Measurements from ENCODE around the gene PEX11G. TPM values are rescaled to one million over a fixed set of nuclear protein-coding genes. Genes with fewer than 3 reads are reported as not detected.

PEX11G gene
- total and polyA plus RNA-seq, 9 donors = 0.40 to 6.0 (median 3.7) TPM

GRCh38 chr19:7486923-7487322, 1.9 kb downstream of the PEX11G start:
- WGBS, 3 donors = 72 to 92% (median 75%) methylated on average over 2 of the region's 2 CpGs
- Histone ChIP-seq H3K4me1 (ENCODE audit: insufficient read depth) (peaks cover 6% of the 10 kb centered on the region), H3K27me3 (no peaks in the 10 kb centered on the region), H3K4me3 (no peak overlapping the region), H3K9me3 (no peaks in the 10 kb centered on the region), H3K36me3 (no peaks in the 10 kb centered on the region), H3K27ac (no peak overlapping the region)
- no peak for DNase-seq
- TF ChIP-seq POLR2A (IDR thresholded peaks at IDR 0.05) (no peak), EP300 (IDR thresholded peaks at IDR 0.05) (no peak), CTCF (IDR thresholded peaks at IDR 0.05) (no peak)
- intact Hi-C loops (cut with DNase I) = loop anchor here in 2 of 4 donors (5.0 kb wide), 2 partner anchors 45 to 50 kb away; partner anchors contain the start of gene PNPLA6 (in 1 of the 2)

GRCh38 chr19:7483720-7484201, 5.1 kb downstream of the PEX11G start:
- DNase-seq = no peak
- Histone ChIP-seq H3K9me3 (no peaks in the 10 kb centered on the region), H3K4me3 (no peak overlapping the region), H3K4me1 (ENCODE audit: insufficient read depth) (peaks cover 3% of the 10 kb centered on the region), H3K27me3 (no peaks in the 10 kb centered on the region), H3K36me3 (no peaks in the 10 kb centered on the region), H3K27ac (no peak overlapping the region)
- intact Hi-C loops (cut with DNase I) = no loop called here
- WGBS, 3 donors = 66 to 74% (median 70%) methylated on average over 17 of the region's 17 CpGs
- TF ChIP-seq EP300 (IDR thresholded peaks at IDR 0.05) (no peak), CTCF (IDR thresholded peaks at IDR 0.05) (no peak), POLR2A (IDR thresholded peaks at IDR 0.05) (no peak)

GRCh38 chr19:7482584-7483439, 6.0 kb downstream of the PEX11G start:
- H3K27me3 ChIP-seq = no peaks in the 10 kb centered on the region
- WGBS, 3 donors = 38 to 40% (median 39%) methylated on average over 37 of the region's 37 CpGs
- TF ChIP-seq CTCF (IDR thresholded peaks at IDR 0.05) (no peak), EP300 (IDR thresholded peaks at IDR 0.05) (no peak), POLR2A (IDR thresholded peaks at IDR 0.05) (no peak)
- peaks cover 2% of the 10 kb centered on the region for H3K4me1 ChIP-seq (ENCODE audit: insufficient read depth)
- intact Hi-C loops (cut with DNase I) = no loop called here
- H3K4me3 ChIP-seq = no peak overlapping the region
- peak in 2 of 5 donors; percentile 41 to 66 for DNase-seq
- H3K36me3 ChIP-seq = no peaks in the 10 kb centered on the region
- H3K27ac ChIP-seq = no peak overlapping the region
- H3K9me3 ChIP-seq = no peaks in the 10 kb centered on the region

DNA sequence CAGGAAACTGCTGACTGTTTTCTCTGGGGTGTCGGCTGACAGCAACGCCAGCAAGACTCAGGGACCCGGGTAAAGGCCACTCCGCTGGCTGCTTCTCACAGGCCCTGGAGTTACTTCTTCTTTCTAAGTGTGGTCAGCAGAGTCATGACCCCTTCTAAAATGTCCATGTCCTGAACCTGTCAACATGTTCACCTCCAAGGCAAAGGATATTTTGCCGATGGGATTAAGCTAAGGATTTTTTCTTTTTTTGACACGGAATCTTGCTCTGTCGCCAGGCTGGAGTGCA, 7.9 kb downstream of the PEX11G start:
- no peak for TF ChIP-seq EP300 (IDR thresholded peaks at IDR 0.05)
- no peak for TF ChIP-seq POLR2A (IDR thresholded peaks at IDR 0.05)
- TF ChIP-seq CTCF (IDR thresholded peaks at IDR 0.05) = no peak
- intact Hi-C loops (cut with DNase I) = no loop called here
- Histone ChIP-seq H3K4me3 (no peak overlapping the region), H3K27ac (no peak overlapping the region), H3K27me3 (no peaks in the 10 kb centered on the region), H3K9me3 (no peaks in the 10 kb centered on the region), H3K4me1 (ENCODE audit: insufficient read depth) (peaks cover 2% of the 10 kb centered on the region), H3K36me3 (no peaks in the 10 kb centered on the region)
- 88 to 92% (median 89%) methylated on average over 7 of the region's 7 CpGs for WGBS, 3 donors
- no peak for DNase-seq
